Measurements from ENCODE around the gene CRB1.

- 0 out of 2 replicates have a peak, but pooled peaks have one; percentile 17 for TF ChIP-seq CTCF (tag by site-specific recombination; IDR thresholded peaks at IDR 0.05)
- TF ChIP-seq ZNF140 (tag by site-specific recombination; IDR thresholded peaks at IDR 0.05) = no peak
- no peak for TF ChIP-seq MYNN (tag by site-specific recombination; IDR thresholded peaks at IDR 0.05; ENCODE audit: borderline replicate concordance)
- no peak for TF ChIP-seq KLF1 (tag by site-specific recombination; IDR thresholded peaks at IDR 0.05)
- no peak for TF ChIP-seq ZNF776 (tag by site-specific recombination; IDR thresholded peaks at IDR 0.05; ENCODE audit: borderline replicate concordance)
- no peak for TF ChIP-seq ZNF571 (tag by site-specific recombination; IDR thresholded peaks at IDR 0.05)
- no peak for TF ChIP-seq ZNF23 (tag by site-specific recombination; IDR thresholded peaks at IDR 0.05; ENCODE audit: borderline replicate concordance)
- TF ChIP-seq ZBTB20 (tag by site-specific recombination; IDR thresholded peaks at IDR 0.05) = no peak
Observed at GRCh38 chr1:197521118-197521739, 253.2 kb downstream of the CRB1 start.
